ENCODE measurements around the gene EHMT1.
"Not testable (repeated sequence)": the region's sequence is repeated elsewhere in the genome, so short reads cannot be mapped to it uniquely, and the experiment has no call there.

Gene EHMT1

DNA sequence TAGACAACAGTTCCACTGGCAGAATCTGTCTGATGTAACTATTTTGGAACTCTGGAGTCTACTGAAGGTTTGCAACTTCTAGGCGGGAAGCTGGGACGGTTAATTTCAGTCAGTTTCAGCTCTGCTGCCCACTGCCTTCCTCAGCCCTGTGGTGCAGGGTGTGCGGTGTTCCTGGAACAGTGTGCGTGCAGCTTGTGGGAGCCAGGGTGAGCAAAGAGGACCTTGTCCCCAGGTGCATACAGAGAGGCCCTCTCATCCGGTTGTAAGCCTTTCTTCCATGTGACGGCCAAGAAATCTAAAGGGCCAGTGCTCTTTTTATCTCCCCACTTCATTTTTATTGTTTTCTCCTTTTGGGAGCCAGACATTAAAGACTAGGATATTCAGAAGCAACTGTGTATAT lies 114.6 kb downstream of the EHMT1 start:
- DNase-seq (ENCODE audit: extremely low read depth in 1 of 2, low read depth in 1 of 2): no peak

DNA sequence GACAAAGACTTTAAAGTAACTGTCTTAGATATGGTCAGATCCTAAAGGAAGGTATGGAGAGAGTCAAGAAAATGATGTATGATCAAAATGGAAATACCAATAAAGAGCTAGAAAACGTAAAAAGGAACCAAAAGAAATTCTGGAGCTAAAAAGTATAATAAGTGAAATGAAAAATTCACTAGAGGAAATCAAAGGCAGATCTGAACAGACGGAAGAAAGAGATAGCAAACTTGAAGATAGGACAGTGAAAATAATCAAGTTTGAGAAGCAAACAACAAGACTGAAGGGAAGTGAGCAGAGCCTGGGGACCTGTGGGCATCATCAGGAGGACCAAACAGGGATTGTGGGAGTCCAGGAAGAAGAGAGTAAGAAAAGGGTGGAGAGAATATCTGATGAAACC lies 115.4 kb downstream of the EHMT1 start:
- no peak for DNase-seq (ENCODE audit: extremely low read depth in 1 of 2, low read depth in 1 of 2)

DNA sequence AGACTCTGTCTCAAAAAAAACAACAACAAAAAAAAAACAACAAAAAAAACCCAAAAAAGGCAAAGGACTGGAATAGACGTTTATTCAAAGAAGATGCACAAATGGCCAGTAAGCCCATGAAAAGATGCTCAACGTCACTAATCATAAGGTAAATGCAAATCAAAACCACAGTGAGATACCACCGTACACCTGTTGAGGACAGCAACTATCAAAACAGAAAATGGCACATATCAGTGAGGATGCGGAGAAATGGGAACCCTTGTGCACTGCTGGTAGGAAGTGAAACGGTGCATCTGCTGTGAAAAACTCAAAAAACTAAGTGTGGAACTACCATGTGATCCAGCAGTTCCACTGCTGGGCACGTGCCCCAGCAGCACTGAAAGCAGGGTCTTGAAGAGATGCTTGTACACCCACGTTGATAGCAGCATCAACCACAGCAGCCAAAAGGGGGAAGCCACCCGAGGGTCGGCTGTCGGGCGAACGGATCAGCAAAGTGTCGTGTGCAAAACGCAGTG lies 119.4 kb downstream of the EHMT1 start:
- DNase-seq (ENCODE audit: extremely low read depth in 1 of 2, low read depth in 1 of 2): not testable (repeated sequence)

DNA sequence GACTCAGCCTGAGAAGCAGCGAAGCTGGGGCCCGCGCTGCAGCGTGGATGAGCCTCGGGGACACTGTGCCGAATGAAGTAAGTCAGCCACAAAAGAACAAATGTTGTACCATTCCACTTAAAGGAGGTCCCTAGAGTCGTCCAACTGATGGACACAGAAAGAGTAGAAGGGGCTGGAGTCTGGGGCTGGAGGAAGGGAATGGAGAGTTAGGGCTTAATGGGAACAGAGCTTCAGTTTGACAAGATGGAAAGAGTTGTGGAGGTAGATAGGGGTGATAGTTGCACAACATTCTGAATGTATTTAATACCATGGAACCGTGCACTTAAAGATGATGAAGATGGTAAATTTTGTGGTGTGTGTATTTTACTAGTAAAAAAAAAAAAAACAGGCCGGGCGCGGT lies 119.9 kb downstream of the EHMT1 start:
- no peak for DNase-seq (ENCODE audit: extremely low read depth in 1 of 2, low read depth in 1 of 2)

- no peak for DNase-seq (ENCODE audit: extremely low read depth in 1 of 2, low read depth in 1 of 2)
These were observed 120.8 kb downstream of the EHMT1 start for GRCh38 chr9:137739371-137740309.

DNA sequence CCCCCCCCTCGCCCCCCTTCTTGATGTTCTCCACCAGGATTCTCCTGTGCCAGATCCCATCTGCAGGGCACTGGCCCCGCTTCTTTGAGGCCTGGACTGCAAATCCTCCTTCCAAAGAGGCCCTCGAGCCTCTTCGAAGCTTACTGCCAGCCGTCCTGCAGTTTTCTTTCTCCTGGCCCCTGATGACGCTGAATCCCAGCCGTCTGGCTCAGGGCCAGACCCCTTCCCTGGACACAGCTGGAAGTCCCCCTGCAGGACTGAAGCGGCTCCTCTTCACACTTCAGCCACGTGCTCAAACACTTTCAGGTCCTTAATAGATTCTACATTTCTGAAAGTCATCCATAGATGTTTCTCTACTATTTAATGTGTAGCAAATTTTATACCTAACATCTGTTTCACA lies 121.5 kb downstream of the EHMT1 start:
- no peak for DNase-seq (ENCODE audit: extremely low read depth in 1 of 2, low read depth in 1 of 2)

DNA sequence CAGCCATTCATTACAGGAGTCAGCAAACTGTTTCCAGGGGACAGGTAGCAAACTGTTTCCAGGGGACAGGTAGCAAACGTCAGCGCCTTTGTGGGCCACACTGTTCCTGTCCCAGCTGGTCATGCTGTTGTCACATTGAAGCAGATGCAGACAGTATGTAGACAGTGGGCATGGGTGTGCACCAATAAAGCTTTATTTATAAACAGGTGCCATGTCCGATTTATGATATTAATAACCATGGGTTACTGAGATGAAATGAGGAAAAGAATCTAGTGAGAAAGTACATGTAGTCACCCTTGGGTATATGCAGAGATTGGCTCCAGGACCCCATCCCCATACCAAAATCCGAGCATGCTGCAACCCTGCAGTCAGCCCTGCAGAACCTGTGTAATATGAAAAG lies 122.5 kb downstream of the EHMT1 start:
- no peak for DNase-seq (ENCODE audit: extremely low read depth in 1 of 2, low read depth in 1 of 2)

- no peak for DNase-seq (ENCODE audit: extremely low read depth in 1 of 2, low read depth in 1 of 2)
These were observed 123.9 kb downstream of the EHMT1 start for GRCh38 chr9:137742698-137743097.

- DNase-seq (ENCODE audit: extremely low read depth in 1 of 2, low read depth in 1 of 2): no peak
These were observed 124.9 kb downstream of the EHMT1 start for GRCh38 chr9:137743695-137744094.

- DNase-seq (ENCODE audit: extremely low read depth in 1 of 2, low read depth in 1 of 2): no peak
These were observed 125.9 kb downstream of the EHMT1 start for GRCh38 chr9:137744632-137745183.

GRCh38 chr9:137745541-137745991 lies 126.8 kb downstream of the EHMT1 start:
- no peak for DNase-seq (ENCODE audit: extremely low read depth in 1 of 2, low read depth in 1 of 2)

- DNase-seq (ENCODE audit: extremely low read depth in 1 of 2, low read depth in 1 of 2): no peak
These were observed 129.5 kb downstream of the EHMT1 start for GRCh38 chr9:137748311-137748710.

- no peak for DNase-seq (ENCODE audit: extremely low read depth in 1 of 2, low read depth in 1 of 2)
These were observed 129.9 kb downstream of the EHMT1 start for GRCh38 chr9:137748741-137749140.

DNA sequence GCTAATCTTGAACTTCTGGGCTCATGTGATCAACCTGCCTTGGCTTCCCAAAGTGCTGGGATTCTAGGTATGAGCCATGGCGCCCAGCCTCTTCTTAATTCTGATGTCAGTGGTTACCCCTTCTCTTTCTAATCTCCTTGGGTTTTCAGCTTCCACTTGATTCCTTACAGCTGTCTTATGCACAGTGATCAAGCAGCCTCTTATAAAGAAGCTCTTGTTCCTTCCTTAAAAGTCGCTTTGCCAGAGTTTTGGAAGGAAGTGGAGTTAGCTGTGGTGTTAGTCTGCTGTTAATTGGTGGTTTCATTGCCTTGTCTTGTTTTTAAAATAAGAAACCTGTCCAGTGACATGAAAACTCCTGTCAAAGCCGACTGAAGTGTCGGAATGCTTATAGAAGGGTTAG lies 130.7 kb downstream of the EHMT1 start:
- no peak for DNase-seq (ENCODE audit: extremely low read depth in 1 of 2, low read depth in 1 of 2)

GRCh38 chr9:137750007-137750406 lies 131.2 kb downstream of the EHMT1 start:
- DNase-seq (ENCODE audit: extremely low read depth in 1 of 2, low read depth in 1 of 2): no peak

GRCh38 chr9:137750566-137750965 lies 131.8 kb downstream of the EHMT1 start:
- DNase-seq (ENCODE audit: extremely low read depth in 1 of 2, low read depth in 1 of 2): no peak

DNA sequence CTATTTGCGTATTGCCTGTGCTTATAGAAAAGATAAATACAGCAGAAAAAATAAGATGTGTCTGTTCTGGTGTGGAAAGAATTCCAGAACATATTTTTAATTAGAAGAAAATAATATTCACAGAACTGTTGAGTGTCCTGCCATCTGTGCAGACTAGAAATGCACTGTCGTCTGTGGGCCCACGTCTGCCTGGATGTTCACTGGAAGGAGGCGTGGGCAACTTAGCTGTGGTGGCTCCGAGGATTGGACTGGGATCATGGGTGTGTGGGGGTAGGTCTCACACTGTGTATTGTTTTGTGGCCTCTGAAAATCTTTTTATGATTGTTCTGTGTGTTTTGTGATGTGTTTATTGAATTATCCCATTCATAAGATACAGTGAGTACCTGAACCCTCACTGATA lies 132.8 kb downstream of the EHMT1 start:
- no peak for DNase-seq (ENCODE audit: extremely low read depth in 1 of 2, low read depth in 1 of 2)

DNA sequence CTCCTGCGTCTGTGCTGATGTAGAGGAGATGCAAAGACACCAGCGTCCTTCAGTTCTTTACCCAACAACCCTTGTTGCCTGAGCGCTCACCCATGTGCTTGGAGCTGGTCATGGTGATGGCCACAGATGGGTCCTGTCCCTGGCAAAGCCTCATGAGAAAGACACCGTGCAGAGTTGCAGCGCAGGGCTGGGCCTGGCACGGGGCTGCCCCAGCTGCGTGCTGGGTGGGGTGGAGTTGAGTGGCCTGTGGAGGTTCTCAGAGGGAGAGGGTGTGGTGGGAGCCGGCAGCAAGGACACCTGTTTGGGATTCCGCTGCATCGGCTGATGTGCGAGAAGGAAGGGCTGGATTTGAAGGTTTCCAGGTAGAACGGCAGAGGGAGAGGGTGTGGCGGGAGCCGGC lies 133.6 kb downstream of the EHMT1 start:
- no peak for DNase-seq (ENCODE audit: extremely low read depth in 1 of 2, low read depth in 1 of 2)

DNA sequence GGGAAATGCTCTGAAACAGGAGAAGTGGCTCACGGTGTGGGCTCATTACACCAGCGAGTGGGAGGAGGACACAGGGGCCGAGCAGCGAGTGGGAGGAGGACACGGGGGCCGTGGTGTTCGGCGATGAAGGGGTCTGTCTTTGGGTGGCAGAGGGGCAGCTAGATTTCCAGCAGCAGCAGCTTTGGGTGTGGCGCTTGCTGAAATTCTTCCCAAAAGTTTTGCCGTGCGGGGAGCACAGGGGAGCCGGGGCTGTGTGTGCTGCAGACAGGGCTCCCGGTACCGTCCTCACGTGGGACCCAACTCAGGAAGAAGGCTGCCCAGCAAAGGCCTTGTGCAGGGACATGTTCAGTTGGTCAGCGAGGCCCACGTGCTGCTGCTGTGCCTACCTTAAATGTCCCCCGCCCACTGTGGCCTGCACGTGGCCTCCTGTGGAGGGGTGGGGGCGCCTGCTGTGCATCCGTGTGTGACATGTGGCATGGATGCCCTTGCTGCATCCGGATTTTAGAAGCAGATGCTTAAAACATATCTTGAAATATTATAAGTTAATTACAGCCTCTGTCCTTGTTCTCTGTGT lies 134.5 kb downstream of the EHMT1 start:
- no peak for DNase-seq (ENCODE audit: extremely low read depth in 1 of 2, low read depth in 1 of 2)

- DNase-seq (ENCODE audit: extremely low read depth in 1 of 2, low read depth in 1 of 2): no peak
These were observed 136.6 kb downstream of the EHMT1 start for GRCh38 chr9:137755261-137755927.

DNA sequence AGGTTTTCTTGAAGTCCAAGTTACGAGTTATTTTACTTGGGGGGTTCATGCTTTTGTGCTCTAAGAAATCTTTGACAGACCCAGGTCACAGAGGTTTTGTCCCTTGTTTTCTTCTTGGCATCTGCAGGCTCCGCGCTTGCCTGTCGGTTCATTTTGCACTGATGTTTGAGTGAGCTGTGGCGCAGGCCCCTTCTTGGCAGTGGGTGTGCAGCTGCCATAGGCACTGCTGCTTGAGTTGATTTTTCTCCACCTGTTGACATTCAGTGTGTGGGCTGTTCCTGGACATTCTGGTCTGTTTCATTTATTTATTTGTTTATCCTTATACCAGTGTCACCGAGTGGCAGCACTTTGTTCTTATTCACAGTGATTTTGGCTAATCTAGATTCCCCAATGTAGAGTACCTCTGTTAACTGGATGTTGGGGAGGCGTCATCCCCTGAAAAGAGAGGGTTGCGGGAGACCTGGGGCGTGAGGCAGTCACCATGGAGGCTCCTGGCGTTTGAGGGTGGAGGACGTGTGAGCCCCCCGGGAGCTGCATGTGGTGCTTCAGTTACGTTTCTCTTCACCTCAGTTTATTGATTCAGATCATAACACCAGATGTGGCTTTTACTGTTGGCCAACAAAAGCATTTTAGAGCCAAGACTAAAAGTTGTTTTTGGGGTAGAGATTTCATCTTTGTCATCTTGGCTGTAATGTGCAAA lies 137.4 kb downstream of the EHMT1 start:
- no peak for DNase-seq (ENCODE audit: extremely low read depth in 1 of 2, low read depth in 1 of 2)
